Osteoblast (primary cell): ENCODE measurements around the gene MAX. TPM values are rescaled to one million over a fixed set of nuclear protein-coding genes. Genes with fewer than 3 reads are reported as not detected.

ENCODE experiments used
- DNase-seq: peaks from one replicate; pipeline ENCODE4 v3.0.0; 2011; ENCODE audit warnings: low spot score, mixed read lengths; ENCODE audit not compliant: insufficient read length; ENCODE audit errors: missing footprints
- H2AFZ ChIP-seq: 2 replicates; pipeline ENCODE4 v1.6.0; 2011; ENCODE audit warnings: mild to moderate bottlenecking, low read length
- H3K27ac ChIP-seq: 2 replicates; pipeline ENCODE4 v1.5.1; 2011; ENCODE audit warnings: mild to moderate bottlenecking, low read depth, low read length, moderate library complexity
- H3K27me3 ChIP-seq: 2 replicates; pipeline ENCODE4 v1.6.0; 2012; ENCODE audit warnings: mild to moderate bottlenecking, control low read depth, inconsistent platforms, low read length, moderate library complexity; ENCODE audit not compliant: insufficient read depth
- H3K36me3 ChIP-seq: 2 replicates; pipeline ENCODE4 v1.5.1; 2011; ENCODE audit warnings: mild to moderate bottlenecking, low read length, control low read depth, moderate library complexity; ENCODE audit not compliant: insufficient read depth
- H3K4me1 ChIP-seq: 2 replicates; pipeline ENCODE4 v1.5.1; 2011; ENCODE audit warnings: mild to moderate bottlenecking, low read length, control low read depth, moderate library complexity; ENCODE audit not compliant: insufficient read depth
- H3K4me2 ChIP-seq: 2 replicates; pipeline ENCODE4 v1.6.0; 2011; ENCODE audit warnings: mild to moderate bottlenecking, low read length; ENCODE audit not compliant: insufficient read depth
- H3K4me3 ChIP-seq: fragments of 200-600 bp; sonication (generic); 3 replicates; pipeline ENCODE4 v1.5.1; 2012; ENCODE audit warnings: mild to moderate bottlenecking, low read length, inconsistent platforms; ENCODE audit not compliant: insufficient read depth
- H3K79me2 ChIP-seq: 2 replicates; pipeline ENCODE4 v1.6.0; 2012; ENCODE audit warnings: mild to moderate bottlenecking, low read length, control low read depth, inconsistent platforms; ENCODE audit not compliant: insufficient read depth
- H3K9me3 ChIP-seq: 2 replicates; pipeline ENCODE4 v1.5.1; 2011; ENCODE audit warnings: low read depth, low read length, control low read depth
- H4K20me1 ChIP-seq: 2 replicates; pipeline ENCODE4 v1.6.0; 2012; ENCODE audit warnings: mild to moderate bottlenecking, low read length, control low read depth; ENCODE audit not compliant: insufficient read depth
- CTCF ChIP-seq: IDR thresholded peaks from 2 replicates; pipeline ENCODE4 v1.5.1; 2011; ENCODE audit warnings: mild to moderate bottlenecking, low read depth, low read length, moderate library complexity; ENCODE audit errors: extremely low read depth
- total RNA-seq: library from RNA; depleted of rRNA; stranded (reverse); fragments of >200 nt; gene quantifications from 2 replicates; pipeline ENCODE4 v1.2.3, GENCODE V29; 2012

MAX gene
- total RNA-seq, 1 donor: 66.6 TPM

- no peak for DNase-seq
- Histone ChIP-seq H3K27ac (no peak overlapping the region), H4K20me1 (peaks cover 21% of the 10 kb centered on the region), H3K4me2 (no peak overlapping the region), H3K4me3 (no peak overlapping the region), H3K9me3 (no peaks in the 10 kb centered on the region), H3K27me3 (no peaks in the 10 kb centered on the region), H3K79me2 (peaks cover 17% of the 10 kb centered on the region), H3K36me3 (peaks cover 25% of the 10 kb centered on the region), H3K4me1 (no peaks in the 10 kb centered on the region), H2AFZ (no peak overlapping the region)
- no peak for TF ChIP-seq CTCF
Observed at GRCh38 chr14:65070471-65070976, 31.8 kb downstream of the MAX start.

DNA sequence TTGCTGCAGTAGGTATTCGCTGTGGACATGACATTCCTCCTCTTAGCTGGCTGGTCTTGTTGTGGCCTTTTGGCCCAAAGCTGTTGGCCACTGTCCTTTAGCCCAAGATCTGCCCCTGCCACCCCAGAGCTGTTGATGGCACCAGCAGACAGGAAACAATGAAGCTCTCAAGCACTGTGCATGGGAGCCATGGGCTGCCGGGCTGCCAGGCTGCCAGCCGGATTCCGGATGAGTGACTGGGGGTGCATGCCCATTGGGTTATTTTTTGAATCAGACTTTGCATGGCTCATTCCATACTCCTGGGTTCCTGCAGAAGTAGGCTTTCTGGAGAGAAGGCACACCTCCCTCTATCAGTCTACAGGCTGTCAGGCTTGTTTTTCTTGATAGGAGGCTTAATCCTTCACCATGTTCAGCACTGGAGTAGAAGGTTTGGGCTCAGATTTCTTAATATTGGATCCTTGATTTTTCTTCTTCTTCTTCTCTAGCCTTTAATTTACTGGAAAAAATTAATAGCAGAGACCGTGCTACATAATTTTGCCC, 32.4 kb downstream of the MAX start:
- no peak for DNase-seq
- no peak for TF ChIP-seq CTCF
- H3K27ac ChIP-seq: no peak overlapping the region

DNA sequence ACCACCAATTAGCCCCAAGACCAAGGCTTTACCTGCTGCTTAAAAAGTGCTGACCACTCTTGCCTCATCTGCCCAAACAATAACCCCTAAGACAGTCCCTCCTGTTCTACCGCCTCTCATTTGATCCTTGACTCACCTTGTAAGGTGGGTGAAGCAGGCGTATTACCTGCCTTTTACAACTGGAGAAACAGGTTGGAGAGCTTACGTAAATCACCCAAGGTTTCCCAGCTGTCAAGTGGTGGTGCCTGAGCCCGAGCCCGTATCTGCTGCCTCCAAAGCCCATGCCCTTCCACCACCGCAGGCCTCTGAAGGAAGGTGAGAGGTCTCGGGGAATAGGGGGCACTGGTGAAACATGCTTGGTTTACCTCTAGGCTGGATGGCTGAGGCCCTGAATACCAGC, 36.6 kb downstream of the MAX start:
- peaks cover 6% of the 10 kb centered on the region for H3K4me1 ChIP-seq
- H2AFZ ChIP-seq: no peak overlapping the region
- no peaks in the 10 kb centered on the region for H3K9me3 ChIP-seq
- H4K20me1 ChIP-seq: peaks cover 2% of the 10 kb centered on the region
- H3K79me2 ChIP-seq: no peaks in the 10 kb centered on the region
- H3K27ac ChIP-seq: no peak overlapping the region
- H3K4me2 ChIP-seq: no peak overlapping the region
- no peak overlapping the region for H3K4me3 ChIP-seq
- TF ChIP-seq CTCF: no peak
- peaks cover 36% of the 10 kb centered on the region for H3K36me3 ChIP-seq
- DNase-seq: no peak
- H3K27me3 ChIP-seq: no peaks in the 10 kb centered on the region

More for the DNA sequence above, 32.4 kb downstream of the MAX start:
- no peaks in the 10 kb centered on the region for H3K9me3 ChIP-seq
- H3K4me2 ChIP-seq: no peak overlapping the region
- H3K4me1 ChIP-seq: no peaks in the 10 kb centered on the region
- H3K36me3 ChIP-seq: peaks cover 26% of the 10 kb centered on the region
- H3K79me2 ChIP-seq: peaks cover 16% of the 10 kb centered on the region
- peaks cover 21% of the 10 kb centered on the region for H4K20me1 ChIP-seq
- H3K4me3 ChIP-seq: no peak overlapping the region
- no peak overlapping the region for H2AFZ ChIP-seq
- no peaks in the 10 kb centered on the region for H3K27me3 ChIP-seq

- Histone ChIP-seq H3K4me3 (no peak overlapping the region), H4K20me1 (peaks cover 5% of the 10 kb centered on the region), H3K27ac (no peak overlapping the region), H3K9me3 (no peaks in the 10 kb centered on the region), H3K36me3 (peaks cover 36% of the 10 kb centered on the region), H2AFZ (no peak overlapping the region), H3K4me2 (no peak overlapping the region), H3K4me1 (peaks cover 6% of the 10 kb centered on the region), H3K79me2 (no peaks in the 10 kb centered on the region), H3K27me3 (no peaks in the 10 kb centered on the region)
- TF ChIP-seq CTCF: no peak
- DNase-seq: no peak
Observed at GRCh38 chr14:65062096-65063075, 39.9 kb downstream of the MAX start.
